ENCODE data around the gene CEP112.

The CEP112 gene

DNA sequence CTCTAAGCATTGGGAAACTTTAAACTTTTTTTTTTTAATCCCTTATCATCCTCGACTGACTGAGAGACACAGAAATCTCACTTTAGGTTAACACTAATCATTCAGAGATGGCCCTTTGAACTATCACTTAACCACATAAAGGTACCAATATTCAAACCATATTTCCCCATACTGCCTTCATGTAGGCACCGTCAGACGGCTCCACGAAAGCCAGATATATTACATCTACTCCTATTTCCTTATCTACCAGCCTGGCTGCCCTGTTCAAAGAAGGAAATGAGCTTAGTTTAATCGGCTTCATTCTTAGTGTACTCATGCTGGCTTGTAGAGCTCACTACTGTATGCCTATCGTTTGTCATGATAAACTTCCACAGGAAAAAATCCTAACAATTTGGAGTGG is 270.9 kb downstream of the CEP112 start:
- no peak overlapping the region for H2AFZ ChIP-seq (ENCODE audit: low read depth, low read length, severe bottlenecking)
- TF ChIP-seq EZH2phosphoT487 (conservative IDR thresholded peaks at IDR 0.05; ENCODE audit: low read length), result no peak
- TF ChIP-seq, protein P1, sequence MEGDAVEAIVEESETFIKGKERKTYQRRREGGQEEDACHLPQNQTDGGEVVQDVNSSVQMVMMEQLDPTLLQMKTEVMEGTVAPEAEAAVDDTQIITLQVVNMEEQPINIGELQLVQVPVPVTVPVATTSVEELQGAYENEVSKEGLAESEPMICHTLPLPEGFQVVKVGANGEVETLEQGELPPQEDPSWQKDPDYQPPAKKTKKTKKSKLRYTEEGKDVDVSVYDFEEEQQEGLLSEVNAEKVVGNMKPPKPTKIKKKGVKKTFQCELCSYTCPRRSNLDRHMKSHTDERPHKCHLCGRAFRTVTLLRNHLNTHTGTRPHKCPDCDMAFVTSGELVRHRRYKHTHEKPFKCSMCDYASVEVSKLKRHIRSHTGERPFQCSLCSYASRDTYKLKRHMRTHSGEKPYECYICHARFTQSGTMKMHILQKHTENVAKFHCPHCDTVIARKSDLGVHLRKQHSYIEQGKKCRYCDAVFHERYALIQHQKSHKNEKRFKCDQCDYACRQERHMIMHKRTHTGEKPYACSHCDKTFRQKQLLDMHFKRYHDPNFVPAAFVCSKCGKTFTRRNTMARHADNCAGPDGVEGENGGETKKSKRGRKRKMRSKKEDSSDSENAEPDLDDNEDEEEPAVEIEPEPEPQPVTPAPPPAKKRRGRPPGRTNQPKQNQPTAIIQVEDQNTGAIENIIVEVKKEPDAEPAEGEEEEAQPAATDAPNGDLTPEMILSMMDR (IDR thresholded peaks at IDR 0.05; ENCODE audit: insufficient read depth, low read length, poor library complexity, severe bottlenecking), result no peak
- no peaks in the 10 kb centered on the region for H3K9me2 ChIP-seq (replicated peaks; ENCODE audit: insufficient read depth, low read length)

DNA sequence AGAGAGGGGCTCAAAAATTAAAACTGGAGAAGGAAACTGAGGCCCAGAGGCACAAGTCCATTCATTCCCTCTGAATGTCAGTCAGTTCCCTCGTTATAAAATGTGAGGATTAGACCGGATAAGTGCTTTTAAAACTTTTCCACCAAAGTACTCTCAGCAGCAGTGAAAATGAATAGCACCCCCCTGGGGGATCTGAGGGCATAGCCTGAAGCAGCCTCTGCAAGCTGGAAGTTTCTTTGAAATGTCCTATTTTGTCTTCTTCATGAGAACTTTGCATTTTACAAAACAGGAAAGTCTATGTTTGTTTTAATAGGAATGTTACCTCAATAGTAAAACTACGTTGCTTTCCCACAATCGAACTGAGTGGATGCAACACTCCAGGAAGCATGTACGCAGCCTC is 273.0 kb downstream of the CEP112 start:
- H3F3A ChIP-seq (ENCODE audit: insufficient read depth), result no peaks in the 10 kb centered on the region
- TF ChIP-seq, protein P1 (IDR thresholded peaks at IDR 0.05; ENCODE audit: insufficient read depth, low read length, poor library complexity, severe bottlenecking), result no peak
- TF ChIP-seq EZH2phosphoT487 (conservative IDR thresholded peaks at IDR 0.05; ENCODE audit: low read length), result no peak
- H3K4me3 ChIP-seq (ENCODE audit: insufficient read depth, low read length, poor library complexity, severe bottlenecking), result no peak overlapping the region
- H3K27ac ChIP-seq (ENCODE audit: low read depth, low read length), result no peak overlapping the region
- H3K27me3 ChIP-seq (ENCODE audit: low read length), result no peaks in the 10 kb centered on the region
- H2AFZ ChIP-seq (ENCODE audit: low read depth, low read length, severe bottlenecking), result no peak overlapping the region
- no peak overlapping the region for H3K4me2 ChIP-seq (ENCODE audit: low read depth, low read length, poor library complexity, severe bottlenecking)
- no peaks in the 10 kb centered on the region for H3K9me2 ChIP-seq (replicated peaks; ENCODE audit: insufficient read depth, low read length)
- no peak overlapping the region for H3K9ac ChIP-seq (ENCODE audit: low read length)
- no peaks in the 10 kb centered on the region for H3K9me3 ChIP-seq (ENCODE audit: insufficient read depth, low read length)
- H3K36me3 ChIP-seq (ENCODE audit: low read length), result no peaks in the 10 kb centered on the region
- no peaks in the 10 kb centered on the region for H4K20me1 ChIP-seq (ENCODE audit: low read depth, low read length)
- no peaks in the 10 kb centered on the region for H3K79me2 ChIP-seq (ENCODE audit: insufficient read depth, low read length)

More for the DNA sequence above, 270.9 kb downstream of the CEP112 start:
- Histone ChIP-seq H4K20me1 (ENCODE audit: low read depth, low read length) (no peaks in the 10 kb centered on the region), H3K9me3 (ENCODE audit: insufficient read depth, low read length) (no peaks in the 10 kb centered on the region), H3K36me3 (ENCODE audit: low read length) (no peaks in the 10 kb centered on the region), H3K27me3 (ENCODE audit: low read length) (no peaks in the 10 kb centered on the region), H3K4me2 (ENCODE audit: low read depth, low read length, poor library complexity, severe bottlenecking) (no peak overlapping the region), H3K79me2 (ENCODE audit: insufficient read depth, low read length) (no peaks in the 10 kb centered on the region), H3K27ac (ENCODE audit: low read depth, low read length) (no peak overlapping the region), H3K4me3 (ENCODE audit: insufficient read depth, low read length, poor library complexity, severe bottlenecking) (no peak overlapping the region), H3F3A (ENCODE audit: insufficient read depth) (no peaks in the 10 kb centered on the region), H3K9ac (ENCODE audit: low read length) (no peak overlapping the region)

DNA sequence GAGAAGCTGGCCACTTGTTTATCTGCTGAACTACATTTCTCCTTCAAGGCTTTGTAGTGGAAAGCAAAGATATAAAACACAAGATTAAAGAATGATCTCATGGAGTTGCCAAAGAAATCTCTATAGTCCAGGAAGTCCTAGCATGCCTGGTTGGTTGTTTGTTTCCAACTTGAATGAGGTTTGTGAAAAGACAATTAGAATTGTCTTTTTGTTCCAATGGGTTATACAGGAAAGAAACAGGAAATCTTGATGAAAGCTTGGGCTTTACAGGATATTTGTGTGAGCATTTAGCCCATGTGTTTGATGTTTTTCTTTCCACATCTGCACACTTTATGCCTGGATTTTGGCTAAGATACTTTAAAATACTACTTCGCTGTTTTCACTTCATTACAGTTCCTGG is 273.4 kb downstream of the CEP112 start:
- Histone ChIP-seq H3K9ac (ENCODE audit: low read length) (no peak overlapping the region), H3K36me3 (ENCODE audit: low read length) (no peaks in the 10 kb centered on the region), H3K79me2 (ENCODE audit: insufficient read depth, low read length) (no peaks in the 10 kb centered on the region), H3K27ac (ENCODE audit: low read depth, low read length) (no peak overlapping the region), H3K4me3 (ENCODE audit: insufficient read depth, low read length, poor library complexity, severe bottlenecking) (no peak overlapping the region), H3K4me2 (ENCODE audit: low read depth, low read length, poor library complexity, severe bottlenecking) (no peak overlapping the region), H4K20me1 (ENCODE audit: low read depth, low read length) (no peaks in the 10 kb centered on the region), H3K9me3 (ENCODE audit: insufficient read depth, low read length) (no peaks in the 10 kb centered on the region), H3K9me2 (replicated peaks; ENCODE audit: insufficient read depth, low read length) (no peaks in the 10 kb centered on the region), H3K27me3 (ENCODE audit: low read length) (no peaks in the 10 kb centered on the region), H2AFZ (ENCODE audit: low read depth, low read length, severe bottlenecking) (no peak overlapping the region), H3F3A (ENCODE audit: insufficient read depth) (no peaks in the 10 kb centered on the region)
- TF ChIP-seq EZH2phosphoT487 (conservative IDR thresholded peaks at IDR 0.05; ENCODE audit: low read length), result no peak
- TF ChIP-seq, protein P1 (IDR thresholded peaks at IDR 0.05; ENCODE audit: insufficient read depth, low read length, poor library complexity, severe bottlenecking), result no peak

All from SU-DHL-6 (cell line).